NCI-H1092 (cell line): ENCODE measurements around the gene MROH2A.

Experiments
- DNase-seq: peaks from one replicate; lab custom pipeline; 2025; lab: John Stamatoyannopoulos, UW

MROH2A gene

DNA sequence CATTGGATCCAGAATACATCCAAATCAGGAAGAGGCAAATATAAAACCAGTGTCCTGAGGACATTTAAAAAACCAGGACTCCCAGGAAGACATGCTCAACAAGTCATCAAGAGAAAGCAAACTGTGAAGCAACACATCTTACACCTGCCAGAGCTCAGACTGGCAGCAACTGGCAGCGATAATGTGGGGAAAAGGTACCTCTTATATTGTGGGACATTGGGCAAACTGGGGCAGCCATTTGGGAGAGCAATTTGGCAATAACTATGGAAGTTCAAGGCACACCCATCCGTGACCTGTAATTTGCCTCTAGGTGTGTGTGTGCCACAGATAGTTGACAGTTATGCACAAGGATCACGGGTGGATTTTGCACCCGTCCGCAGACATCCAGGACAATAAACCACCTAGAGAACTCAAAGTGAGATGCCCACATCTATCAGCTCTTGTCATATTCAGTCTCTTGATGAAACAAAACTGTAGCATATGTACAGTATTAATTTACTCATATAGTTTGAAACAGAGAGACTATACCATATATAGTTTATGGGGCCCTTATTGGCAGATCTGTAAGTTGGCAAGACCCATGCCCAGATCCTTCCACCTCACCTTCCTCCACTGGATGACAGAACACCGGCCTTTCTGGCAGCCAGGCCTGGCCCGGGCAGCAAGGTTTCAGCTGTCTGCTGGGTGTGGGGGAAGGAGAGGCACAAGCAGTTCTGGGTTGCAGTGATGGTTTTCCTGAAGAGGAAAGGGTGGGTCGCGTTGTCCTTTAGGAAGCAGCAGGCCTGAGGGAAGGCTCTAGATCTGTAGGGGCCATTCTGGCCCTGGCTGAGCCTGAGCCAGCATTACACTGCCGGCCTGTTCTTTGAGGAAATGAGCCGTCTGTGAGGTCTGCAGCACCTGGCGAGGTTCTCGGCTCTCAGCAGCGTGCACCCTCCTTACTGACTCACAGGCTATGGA lies 57.4 kb downstream of the MROH2A start:
- DNase-seq: no peak

DNA sequence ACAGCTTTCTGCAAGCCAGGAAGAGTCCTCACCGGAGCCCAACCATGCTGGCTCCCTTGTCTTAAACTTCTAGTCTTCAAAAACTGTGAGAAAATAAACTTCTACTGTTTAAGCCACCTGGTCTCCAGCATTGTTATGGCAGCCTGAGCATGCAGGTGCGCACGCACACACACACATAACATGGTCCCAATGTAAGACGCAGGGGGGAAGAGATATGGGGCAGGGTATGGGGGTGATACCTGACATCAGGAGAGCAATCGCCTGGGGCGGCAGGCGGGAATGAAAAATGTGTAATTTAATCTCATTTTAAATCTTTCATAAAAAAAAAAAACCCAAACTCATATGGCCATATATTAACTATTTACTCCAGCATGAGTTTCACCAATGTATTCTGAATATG lies 58.2 kb downstream of the MROH2A start:
- no peak for DNase-seq

DNA sequence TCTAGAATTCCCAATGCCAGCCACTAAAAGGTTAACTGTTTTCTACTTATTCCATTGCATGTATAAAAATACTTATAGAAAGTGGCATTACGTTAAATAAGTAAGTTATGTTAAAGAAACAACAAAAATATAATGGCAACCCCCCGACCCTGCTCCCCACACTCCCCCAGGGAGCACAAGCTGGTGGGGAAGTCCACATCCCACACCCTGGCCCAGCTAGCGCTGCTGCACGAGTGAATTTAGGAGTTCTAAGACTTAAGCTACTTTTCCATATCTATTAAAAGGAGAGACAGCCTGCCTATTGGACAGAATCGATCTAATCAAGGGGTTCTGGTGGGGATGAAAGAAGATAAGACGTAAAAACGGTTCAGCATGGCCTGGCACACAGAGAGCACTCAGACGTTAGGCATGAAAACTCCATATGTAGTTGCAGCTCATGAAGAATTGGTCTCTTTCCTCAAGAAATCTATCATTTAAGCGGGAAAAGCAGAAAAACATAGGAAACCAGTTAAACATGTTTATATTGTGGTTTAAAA lies 59.6 kb downstream of the MROH2A start:
- DNase-seq: no peak

DNA sequence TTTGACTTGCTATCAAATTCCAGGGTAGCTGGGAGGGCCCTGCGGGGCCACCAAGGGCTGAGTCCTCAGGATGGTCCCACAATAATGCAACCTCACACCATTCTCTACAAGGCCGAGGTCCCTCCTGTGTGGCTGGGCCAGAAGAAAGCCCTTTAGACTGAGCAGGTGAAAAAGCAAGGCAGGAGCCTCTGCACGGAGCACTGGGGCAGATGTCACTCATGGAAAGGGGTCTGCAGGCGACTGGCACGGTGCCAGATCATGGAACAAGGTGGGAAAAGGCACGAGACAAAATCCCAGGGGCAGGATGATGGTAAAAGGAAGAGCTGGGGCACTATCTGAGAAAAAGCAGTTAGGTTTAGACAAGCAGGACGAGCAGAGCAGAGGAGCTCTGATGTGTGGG lies 60.1 kb downstream of the MROH2A start:
- no peak for DNase-seq

DNA sequence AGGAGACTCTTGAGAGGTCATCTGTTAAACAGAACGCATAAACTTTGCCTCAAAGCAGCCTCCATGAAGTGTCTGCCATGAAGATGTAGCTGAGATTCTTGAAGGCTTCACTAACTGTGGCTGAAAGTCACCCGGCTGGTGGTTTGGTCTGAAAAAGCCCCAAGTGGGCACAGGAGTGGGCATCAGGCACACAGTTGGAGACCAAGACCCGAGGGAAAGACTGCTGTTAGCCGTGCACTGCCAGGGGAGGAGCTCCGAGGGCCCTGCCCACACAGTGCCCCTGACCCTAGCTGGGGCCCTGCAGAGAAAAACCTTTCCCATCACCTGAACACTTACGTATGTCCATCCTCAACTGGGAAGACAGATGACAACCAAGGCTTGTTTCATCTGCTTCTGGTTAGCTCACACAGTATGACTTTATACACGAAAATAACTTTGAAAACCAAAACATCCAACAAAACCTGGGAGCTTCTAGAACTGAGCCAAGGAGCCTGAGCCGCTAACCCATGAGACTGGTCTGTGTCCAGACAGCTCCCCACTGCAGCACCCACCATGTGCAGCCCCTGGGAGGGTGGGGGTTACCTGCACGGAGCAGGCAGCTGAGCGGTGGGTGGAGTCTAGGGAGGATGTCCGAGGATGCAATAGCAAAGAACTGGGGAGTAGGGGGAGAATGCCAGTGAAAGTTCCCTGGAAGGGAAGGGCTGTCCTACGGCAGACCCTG lies 60.8 kb downstream of the MROH2A start:
- DNase-seq: no peak

DNA sequence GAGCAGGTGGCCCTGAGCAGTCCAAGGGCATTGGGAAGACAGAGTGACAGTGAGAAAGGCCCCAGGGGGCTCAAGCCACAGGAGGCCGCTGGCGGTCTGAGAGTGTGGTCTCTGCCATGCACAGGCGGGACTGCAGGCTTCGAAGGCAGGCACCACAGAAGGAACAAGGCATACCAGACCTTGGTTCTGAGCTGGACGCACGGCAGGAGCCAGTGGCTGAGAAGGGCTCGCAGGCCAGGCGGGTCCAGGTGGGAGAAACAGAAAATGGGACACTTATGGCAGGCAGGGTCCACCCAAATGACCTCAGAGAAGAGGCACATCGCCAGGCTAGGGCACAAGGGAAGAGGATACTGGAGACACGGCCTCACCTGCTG lies 61.3 kb downstream of the MROH2A start:
- DNase-seq: no peak

DNA sequence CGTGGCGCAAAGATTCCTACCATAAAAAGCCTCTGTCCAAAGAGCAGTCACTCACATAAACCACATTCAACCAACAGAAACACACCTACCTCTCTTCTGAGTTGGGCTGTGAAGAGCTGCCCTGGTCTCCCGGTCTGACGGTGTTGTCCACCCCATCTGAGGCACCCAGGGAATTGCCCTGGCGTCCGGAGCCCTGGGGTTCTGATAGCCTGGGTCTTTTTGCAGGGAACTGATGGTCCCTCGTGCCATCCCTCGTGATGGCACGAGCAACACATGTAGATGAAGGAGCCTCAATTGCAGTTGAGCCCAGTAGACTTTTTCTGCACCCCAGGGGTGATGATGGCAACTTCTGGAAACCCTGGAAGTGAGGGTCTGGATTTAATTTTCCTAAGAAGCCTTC lies 62.4 kb downstream of the MROH2A start:
- DNase-seq: no peak

DNA sequence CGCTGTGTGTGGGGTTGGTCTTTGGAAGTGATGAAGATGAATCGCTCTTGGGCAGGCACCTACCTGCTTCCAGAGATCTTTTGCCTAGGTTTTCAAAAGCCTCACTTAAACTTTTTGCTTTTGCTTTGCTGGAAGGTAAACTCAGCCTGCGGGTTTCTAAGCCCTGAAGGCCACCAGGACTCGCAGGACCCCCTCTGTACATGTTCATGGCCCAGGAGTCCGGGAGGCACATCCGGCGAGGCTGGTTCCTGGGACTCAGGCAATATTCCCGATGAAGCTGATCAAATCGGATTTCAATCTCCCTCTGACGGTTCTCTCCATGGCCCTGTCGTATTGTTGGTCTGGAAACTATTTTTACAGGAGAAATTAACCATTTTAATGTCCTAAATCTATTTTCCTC lies 63.1 kb downstream of the MROH2A start:
- DNase-seq: no peak

DNA sequence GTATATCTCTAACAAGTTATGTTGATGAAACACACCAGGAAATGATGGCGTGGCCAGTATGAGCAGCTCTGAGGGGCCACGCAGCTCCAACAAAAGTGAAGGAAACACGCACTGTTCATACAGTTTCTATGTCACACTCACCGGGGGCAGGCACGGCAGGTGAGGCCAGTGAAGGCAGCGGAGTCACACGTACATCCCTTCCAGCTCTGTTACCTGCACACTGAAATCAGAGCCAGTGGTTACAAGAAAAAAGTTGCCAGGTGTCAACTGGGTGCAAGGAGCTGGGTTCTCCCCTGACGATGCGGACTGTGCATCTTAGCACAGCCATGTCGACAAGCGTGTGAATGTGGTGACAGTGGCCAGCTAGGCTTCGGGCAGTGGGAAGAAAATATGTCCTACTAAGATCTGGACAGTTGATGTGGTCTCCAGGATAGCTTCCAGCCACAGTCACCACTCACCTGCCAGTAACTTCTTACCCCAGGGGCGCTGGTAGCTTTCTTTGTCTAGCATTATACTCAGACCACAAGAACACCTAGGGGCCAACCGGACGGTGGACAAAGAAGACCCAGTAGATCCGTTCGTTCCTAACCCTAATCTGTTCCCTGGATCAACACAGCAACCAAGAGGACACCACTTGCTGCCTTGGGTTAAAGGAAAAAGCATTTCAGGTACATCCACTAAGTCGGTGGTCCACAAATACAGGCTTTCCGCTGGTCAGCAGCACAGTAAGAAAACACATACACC lies 66.1 kb downstream of the MROH2A start:
- no peak for DNase-seq

DNA sequence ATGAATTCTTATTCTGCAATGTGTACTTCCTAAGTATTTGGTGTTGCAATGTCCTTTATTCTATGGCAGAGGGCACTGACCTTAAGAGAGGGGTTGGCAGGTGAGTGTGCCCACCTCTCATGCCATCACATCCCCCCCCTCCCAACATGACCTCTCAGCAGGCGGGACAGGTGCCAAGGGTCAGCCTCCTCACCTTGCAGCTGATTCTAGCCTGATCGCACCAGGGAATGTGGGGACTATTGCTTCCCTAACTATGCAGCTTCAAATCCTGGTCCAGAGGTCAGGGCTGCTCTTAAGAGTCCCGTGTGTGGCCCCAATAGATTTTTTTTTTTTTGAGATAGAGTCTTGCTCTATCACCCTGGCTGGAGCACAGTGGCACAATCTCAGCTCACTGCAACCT lies 66.7 kb downstream of the MROH2A start:
- DNase-seq: no peak

DNA sequence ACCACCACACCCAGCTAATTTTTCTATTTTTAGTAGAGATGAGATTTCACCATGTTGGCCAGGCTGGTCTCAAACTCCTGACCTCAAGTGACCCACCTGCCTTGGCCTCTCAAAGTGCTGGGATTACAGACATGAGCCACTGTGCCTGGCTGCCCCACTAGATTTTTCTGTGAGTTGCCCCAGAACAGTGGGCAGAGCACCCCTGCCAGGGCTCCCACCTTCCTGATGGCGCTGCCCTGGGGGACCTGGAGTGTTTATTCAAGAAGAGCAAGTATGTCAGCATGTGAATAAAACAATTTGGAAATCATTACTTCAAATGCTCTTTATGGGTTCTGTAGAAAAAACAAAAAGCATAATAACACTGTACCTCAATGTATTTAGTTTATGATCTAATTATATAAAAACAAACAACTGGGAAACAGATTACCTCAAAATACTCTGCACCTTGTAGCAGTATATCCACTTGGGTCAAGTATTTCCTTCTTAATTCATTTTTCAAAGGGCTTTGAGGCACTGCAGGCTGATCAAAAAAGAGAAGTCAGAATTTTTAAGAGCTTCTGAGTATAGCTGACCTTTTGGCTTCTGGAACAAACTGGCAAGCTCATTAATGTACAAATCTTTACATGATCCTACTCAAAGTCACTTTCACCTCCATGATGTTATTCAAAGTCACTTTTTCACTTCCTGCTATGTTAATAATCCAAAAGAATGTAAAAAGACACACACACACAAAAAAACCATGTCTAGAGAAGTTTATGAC lies 67.4 kb downstream of the MROH2A start:
- DNase-seq: no peak

DNA sequence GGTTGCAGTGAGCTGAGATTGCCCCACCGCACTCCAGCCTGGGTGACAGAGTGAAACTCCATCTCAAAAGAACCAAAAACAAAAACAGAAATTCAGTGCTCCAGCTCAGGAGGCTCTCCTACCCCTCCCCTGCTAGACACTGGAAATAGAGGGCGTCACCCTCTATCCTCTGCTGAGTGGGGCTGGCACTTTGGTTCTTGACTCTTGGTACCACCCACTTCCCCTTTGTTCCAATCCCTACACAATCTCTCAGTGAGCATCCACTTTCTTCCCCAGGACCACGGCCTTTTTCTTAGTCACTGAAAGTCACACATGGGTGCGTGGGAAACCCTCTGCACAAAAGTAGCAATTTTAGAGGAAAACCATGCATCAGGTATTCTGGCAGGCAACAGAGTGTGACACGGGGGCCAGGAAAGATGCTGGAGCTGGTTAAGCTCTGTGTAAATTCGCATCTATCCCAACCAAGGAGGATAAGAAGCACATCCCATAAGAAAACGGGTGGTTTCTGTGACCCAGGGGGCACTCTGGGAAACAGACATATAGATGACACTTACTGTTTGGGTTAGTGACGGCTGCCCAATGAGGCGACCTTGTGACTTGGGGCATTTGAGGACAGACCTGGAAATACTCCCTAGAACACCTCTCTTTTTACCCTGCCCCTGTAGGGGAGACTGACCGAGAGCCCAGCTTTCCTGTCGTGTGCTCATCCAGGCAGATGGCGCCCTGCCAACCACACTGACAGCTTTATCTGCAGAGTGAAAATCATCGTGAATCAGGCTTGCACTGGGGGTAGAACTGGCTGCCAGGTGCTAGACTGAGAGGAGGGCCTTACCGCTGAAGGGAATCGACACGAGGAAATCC lies 68.5 kb downstream of the MROH2A start:
- DNase-seq: no peak

DNA sequence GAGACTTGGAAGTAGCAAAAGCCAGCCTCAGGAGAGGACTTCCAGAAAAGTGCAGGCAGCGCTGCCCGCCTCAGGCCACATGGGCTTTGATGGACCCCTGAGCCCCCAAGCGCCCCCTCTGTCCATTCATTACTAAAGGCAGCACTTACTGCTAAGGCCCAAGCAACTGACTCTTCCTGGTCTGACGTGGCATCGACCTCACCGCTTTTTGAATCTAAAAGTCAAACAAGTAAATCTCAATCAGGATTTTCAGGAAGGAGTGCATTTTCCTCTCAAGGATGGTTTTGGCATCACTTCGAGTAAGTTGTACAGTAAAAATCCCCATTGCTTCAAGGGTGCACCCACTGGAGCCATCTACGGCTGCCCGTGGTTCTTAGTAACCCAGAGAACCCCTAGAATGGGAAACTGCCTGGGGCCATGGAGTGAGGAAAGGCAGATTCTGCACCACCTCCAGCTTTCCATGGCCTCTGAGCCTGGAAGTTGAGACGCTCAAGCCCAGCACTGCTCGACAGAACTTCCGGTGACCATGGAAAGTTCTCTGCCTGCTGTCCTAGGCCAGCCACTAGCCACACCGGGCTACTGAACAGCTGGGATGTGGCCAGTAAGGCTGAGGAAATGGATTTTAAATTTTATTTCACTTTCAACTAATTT lies 69.2 kb downstream of the MROH2A start:
- DNase-seq: no peak

DNA sequence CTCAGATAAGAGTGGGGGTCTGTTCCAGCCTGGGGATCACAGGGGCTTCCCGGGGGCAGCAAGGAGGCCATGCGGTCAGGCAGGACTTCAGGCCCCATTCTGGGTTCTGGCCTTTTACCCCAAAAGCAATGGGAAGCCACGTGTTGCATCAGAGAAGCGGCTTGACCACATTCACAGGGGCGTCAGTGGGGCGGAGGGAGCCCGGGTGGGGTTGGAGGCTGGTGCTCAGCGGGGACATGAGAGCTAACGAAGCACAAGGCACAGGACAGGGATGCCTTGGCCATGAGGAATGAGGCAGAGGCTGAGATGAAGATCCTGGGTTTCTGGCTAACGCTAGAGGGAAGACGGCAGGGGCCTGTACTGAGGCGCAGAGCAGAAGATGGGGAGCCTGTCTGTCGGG lies 70.1 kb downstream of the MROH2A start:
- no peak for DNase-seq

DNA sequence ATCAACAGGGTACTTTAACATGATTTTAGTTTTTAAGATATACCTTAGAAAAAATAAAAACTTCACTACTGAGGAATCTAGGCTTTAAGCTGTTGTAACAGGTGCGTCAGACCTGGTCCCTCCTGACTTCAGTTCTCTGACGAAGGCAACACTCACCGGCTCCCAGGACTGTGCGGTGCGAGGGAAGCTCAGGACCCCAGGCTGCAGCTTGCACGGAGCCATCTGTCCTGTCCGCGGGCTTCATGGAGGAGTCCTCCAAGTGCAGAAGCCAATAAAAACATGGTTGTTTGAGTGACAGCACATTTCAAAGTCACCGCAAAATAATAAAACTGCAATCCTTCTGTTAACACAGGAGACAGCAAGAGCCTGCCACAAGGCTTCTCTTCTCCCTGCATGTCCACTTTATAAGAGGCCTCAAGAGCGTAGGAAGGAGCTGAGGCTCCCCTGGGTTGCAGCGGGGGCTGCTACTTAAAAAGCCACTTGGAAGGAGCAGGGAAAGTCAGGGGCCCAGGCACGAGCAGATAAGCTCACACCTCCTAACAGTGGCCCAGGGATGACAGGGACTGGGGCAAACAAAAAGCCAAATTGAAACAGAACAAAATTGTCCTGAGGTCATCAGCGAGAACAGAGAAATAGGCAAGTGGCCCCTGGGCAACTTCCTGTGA lies 71.6 kb downstream of the MROH2A start:
- DNase-seq: no peak

DNA sequence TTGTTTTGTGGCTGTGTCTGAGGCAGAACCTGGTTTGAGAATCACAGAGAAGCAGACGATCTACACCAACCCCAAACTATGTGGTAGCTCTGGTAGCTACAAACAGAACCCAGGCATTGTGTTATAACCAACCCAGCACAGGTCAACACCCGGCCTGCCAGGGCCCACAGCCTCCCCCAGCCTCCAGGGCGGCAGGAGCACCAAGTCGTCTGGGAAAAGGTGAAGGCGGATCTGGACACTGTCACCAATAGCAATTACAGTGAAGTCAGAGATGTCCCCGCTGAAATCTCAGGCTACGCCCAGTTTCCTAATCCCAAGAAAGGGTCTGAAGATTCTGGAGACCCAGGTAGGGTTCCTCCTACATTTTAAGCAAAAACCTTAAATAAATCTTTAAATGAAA lies 72.6 kb downstream of the MROH2A start:
- no peak for DNase-seq

DNA sequence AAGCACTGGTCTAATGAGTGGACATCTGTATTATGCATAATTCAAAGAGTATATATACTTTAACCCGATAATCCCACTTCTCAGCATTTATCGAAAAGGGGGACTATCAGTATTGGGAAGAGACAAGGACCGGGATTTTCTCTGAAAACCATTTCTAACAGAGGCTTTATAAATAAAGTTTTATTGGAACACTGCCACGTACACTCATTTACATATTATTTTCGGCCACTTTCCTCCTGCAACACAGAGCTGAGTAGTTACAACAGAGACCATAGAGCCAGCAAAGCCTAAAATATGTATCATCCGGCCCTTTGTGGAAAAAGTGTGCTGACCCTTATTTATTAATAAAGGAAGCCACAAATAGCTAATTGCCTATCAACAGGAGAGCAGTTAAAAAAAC lies 73.0 kb downstream of the MROH2A start:
- DNase-seq: no peak

DNA sequence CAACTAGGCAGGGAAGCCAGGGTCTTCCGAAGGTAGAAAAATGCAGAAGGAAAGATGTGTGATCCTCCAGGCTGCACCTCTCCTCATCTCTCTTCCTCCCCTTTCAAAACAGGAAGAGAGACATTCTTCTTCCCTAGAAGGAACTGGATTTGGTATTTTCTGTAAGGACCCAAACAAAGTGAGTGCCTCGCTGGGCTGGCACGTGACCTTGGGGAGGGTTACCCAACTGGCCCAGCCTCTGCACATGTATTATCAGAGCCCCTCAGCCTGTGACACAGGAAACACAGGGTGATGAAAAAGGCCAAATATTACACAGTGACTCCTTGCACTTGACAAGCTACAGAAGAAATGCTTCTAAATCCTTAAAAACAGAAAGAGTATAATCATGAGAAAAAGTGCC lies 73.9 kb downstream of the MROH2A start:
- DNase-seq: no peak

DNA sequence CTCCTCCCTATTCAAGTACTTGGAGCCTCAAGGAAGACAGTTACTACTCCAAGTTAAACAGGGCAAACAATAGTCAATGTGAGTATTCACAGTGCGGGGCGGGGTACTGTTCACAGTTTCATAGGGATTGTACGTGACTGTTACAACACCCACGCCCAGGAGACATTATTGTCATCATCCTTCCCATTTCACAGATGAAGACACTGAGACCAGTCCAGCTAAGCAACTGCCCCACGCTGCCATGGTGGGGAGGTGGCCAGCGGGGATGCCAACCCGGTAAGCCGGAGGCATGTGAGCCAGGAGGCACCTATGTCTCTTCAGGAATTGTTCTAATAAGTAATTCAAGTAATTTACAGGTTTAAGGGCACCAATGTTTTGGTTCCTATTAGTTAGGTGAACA lies 75.2 kb downstream of the MROH2A start:
- no peak for DNase-seq

DNA sequence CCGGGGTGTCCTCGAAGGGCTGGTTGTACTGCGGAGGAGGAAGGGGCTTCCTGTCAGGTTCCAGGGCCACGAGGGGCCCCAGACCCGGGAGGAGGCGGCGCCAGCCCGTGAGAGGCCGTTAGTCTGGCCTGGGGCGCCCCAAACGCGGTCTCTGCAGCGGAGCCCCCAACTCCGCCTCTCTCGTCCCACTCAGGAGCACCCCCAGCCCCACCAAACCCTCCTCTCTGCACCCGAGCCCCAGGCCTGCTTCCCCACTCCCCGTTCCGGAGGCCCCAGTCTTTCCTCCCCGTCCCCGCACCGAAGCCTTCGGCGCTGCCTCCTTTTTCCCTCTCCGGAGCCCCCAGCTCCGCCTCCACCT lies 75.7 kb downstream of the MROH2A start:
- no peak for DNase-seq
